ENCODE results near the gene TSPAN3.

Gene TSPAN3

GRCh38 chr15:77084436-77084835 lies 13.5 kb upstream of the TSPAN3 start:
- DNase-seq (ENCODE audit: low read depth in 2 of 2, low spot score in 1 of 2), result no peak

GRCh38 chr15:77083381-77084160 lies 12.7 kb upstream of the TSPAN3 start:
- no peak for DNase-seq (ENCODE audit: low read depth in 2 of 2, low spot score in 1 of 2)

DNA sequence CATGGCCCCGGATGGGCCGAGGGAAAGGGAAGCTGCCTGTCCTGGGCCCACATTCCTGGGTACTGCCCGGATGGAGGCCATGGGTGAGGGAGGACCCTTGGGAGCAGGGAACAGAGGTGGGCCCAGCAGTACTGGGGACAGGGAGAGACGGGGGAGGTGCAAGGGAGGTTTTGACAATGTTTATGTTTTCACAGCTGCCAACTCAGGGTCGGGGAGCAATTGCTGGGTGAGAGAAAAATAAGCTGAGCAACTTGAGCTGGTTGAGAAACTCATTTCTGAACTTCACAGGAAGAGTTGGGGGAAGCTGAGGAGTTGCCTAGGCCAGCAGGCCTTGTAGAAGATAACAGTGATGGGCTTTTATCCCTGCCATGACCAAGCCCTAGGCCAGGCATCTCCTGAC lies 11.1 kb upstream of the TSPAN3 start:
- DNase-seq (ENCODE audit: low read depth in 2 of 2, low spot score in 1 of 2), result no peak

- no peak for DNase-seq (ENCODE audit: low read depth in 2 of 2, low spot score in 1 of 2)
Measured at GRCh38 chr15:77076323-77076915, 5.5 kb upstream of the TSPAN3 start.

- no peak for DNase-seq (ENCODE audit: low read depth in 2 of 2, low spot score in 1 of 2)
Measured at GRCh38 chr15:77075528-77075927, 4.6 kb upstream of the TSPAN3 start.

GRCh38 chr15:77074350-77074749 lies 3.4 kb upstream of the TSPAN3 start:
- no peak for DNase-seq (ENCODE audit: low read depth in 2 of 2, low spot score in 1 of 2)

DNA sequence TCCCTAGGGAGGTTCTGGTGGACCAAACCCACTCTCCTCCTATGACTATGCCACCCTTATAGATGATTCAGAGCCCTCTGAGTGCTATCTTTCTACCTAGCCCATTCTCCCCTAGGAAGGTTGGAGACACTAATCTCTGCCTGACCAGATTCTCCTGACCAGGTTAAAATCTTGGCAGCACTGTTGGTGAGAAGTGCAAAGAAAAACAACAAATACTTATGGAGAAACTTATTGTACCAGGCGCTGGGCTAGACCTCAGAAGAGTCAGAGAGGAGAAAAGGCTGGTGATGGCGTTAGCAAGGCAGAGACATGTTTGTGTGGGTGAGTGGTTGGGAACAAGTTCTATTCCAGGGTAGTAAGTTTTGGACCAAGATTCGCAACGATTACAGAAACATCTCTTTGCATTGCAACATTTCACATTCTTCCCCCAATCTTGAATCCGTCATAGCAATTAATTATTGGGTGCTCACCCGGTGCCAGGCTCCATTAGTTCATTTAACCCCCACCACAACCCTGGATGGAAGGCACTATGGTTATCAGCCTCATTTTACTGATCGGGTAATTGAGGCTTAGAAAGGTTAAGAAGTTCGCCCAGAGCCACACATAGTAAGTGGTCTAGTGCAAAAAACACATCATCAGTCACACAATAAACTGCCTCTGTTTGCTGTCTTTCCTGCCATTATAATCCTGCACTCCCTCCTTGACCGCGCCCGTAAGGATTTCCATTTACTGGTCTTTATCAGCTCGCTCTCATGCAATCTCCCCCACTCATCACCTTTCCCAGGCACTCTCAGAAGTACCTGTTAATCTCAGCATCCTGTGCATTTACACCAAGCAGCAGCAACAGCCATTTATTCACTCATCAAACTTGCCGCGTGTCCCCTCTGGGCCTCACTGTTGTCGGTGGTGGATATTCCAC lies 655 bp upstream of the TSPAN3 start:
- DNase-seq (ENCODE audit: low read depth in 2 of 2, low spot score in 1 of 2), result no peak

DNA sequence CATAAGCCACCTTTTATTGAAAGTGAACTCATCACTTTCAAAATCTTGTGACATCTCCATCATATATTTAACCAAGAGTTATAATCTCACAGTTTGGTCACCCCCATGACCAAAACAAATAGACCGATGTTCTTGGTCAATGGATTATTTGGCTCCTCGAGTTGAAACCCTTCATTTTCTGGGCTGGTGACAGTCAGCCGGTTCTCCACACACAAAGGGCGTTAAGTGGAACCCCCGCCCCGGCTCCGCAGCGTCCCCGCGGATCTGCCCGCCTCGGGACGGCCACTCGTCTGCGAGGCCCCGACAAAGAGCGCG lies 772 bp downstream of the TSPAN3 start:
- no peak for DNase-seq (ENCODE audit: low read depth in 2 of 2, low spot score in 1 of 2)

DNA sequence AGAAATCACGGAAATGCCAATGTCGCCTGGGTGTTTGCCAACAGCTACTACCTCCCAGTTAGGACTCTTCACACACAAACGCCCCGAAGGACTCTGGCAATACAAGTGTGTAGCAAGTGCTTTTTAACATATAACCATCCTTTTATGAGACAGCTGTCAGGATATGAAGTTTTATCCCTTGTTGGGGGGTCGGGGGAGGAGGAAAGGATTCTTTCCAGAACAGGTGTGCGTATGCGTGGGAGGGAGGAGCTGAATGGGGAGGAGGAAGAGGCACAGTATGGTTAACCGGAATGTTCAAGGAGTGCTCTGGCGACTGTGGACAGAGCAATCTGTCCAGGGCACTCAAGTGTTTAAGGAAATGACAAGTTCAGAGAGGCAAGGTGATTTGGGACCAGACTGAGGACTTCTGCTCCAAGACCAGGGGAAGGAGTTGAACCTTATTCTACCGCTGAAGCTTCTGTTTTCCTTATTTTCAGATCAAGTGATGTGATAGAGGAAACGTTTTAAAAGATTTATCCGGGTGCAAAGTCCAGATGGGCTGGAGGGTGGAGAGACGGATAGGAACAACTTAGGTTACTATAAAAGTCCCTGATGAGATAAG lies 1.3 kb downstream of the TSPAN3 start:
- DNase-seq (ENCODE audit: low read depth in 2 of 2, low spot score in 1 of 2), result no peak

- no peak for DNase-seq (ENCODE audit: low read depth in 2 of 2, low spot score in 1 of 2)
Measured at GRCh38 chr15:77068633-77069032, 2.3 kb downstream of the TSPAN3 start.

GRCh38 chr15:77067691-77068367 lies 3.1 kb downstream of the TSPAN3 start:
- no peak for DNase-seq (ENCODE audit: low read depth in 2 of 2, low spot score in 1 of 2)

- no peak for DNase-seq (ENCODE audit: low read depth in 2 of 2, low spot score in 1 of 2)
Measured at GRCh38 chr15:77066971-77067690, 3.8 kb downstream of the TSPAN3 start.

DNA sequence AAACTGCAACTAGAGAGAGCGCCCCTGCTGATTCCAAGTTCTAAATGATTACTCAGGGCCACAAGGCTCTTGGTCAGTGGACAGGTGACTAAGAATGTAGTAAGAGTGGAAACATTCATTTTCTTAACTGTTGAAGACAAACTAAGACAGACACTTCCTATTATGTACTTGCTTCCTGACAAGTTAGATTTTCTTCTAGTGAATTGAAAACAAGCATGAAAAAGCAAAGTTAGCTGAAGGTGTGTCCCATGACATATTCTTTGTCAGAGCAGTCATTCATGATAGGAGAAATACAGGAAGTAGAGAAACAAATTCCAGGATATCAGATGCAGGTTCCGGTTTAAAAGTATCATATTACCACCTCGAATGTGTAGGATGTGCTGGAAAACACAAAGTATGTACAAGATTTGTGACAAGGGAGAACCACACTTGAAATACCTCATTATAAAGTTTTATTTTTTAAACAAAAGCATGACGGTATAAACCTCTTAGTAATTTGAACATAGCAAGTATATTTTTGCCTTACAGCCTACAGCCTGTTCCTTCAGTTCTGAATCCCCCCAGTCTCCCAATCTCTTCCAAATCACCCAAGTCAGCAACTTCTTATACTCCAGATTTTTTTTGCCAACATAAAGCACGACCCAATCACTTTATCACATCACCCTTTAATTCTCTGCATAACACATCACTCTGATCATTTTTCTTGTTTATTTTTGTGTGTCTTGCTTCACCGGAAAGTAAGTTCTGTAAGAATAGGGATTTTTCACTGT lies 6.2 kb downstream of the TSPAN3 start:
- no peak for DNase-seq (ENCODE audit: low read depth in 2 of 2, low spot score in 1 of 2)

GRCh38 chr15:77064063-77064462 lies 6.8 kb downstream of the TSPAN3 start:
- no peak for DNase-seq (ENCODE audit: low read depth in 2 of 2, low spot score in 1 of 2)

DNA sequence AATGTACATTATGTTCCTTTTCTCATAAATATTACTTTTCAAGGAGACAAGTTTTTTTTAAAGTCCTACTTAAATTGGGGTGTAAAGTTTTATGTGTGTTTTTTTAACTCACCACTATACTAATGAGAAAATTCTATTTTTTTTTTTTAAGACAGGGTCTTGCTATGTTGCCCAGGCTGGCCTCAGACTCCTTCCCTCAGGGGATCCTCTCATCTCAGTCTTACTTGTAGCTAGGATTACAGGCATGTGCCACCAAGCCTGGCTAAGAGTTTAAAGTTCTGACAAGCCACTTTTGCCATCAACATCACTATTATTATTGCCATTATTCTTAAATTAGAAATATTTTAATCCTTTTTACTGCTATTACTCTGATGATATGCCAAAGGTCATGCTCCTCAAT lies 7.7 kb downstream of the TSPAN3 start:
- DNase-seq (ENCODE audit: low read depth in 2 of 2, low spot score in 1 of 2), result no peak

GRCh38 chr15:77060546-77060945 lies 10.4 kb downstream of the TSPAN3 start:
- DNase-seq (ENCODE audit: low read depth in 2 of 2, low spot score in 1 of 2), result no peak

DNA sequence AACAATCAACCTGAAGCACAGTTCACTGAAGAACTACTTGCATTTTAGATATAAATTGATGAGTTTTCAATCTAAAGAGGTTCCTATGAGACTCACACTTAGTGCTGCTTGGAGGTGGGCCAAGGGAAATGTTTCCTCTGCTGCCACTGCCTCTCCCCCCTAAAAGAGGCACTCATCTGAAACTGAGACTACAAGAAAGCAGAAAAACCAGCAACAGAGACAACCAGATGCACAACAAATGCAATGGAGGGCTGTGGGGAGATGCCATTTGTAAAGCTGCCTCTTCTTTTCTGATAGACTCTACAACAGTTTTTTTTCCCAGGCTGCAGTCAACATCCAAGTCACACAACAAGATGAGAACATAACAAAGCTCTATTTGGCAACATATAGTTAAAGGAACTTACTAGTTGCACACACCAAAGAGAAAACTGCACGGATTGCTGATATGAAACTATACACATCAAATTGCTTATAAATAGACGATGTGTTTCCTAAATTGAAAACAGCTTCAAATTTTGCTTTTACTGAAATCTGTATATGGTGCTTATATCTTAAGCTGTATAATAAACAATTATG lies 11.0 kb downstream of the TSPAN3 start:
- no peak for DNase-seq (ENCODE audit: low read depth in 2 of 2, low spot score in 1 of 2)

DNA sequence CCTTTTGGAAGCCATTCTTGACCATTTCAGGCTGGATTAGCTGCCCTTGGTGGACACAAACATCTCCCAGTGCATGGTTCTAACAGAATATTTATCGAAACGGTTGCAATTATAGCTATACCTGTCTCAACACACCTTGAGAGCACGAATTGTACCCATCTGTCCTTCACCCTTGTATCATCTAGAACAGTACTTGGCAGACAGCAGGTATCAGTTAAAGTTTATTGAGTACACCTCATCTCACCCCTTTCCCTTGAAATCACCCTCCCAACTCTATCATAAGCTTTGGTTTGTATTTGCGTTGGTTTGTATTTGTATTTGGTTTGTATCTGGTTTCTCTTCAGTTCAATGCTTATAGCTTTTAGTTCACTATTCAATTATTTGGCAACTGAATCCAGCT lies 12.4 kb downstream of the TSPAN3 start:
- no peak for DNase-seq (ENCODE audit: low read depth in 2 of 2, low spot score in 1 of 2)

DNA sequence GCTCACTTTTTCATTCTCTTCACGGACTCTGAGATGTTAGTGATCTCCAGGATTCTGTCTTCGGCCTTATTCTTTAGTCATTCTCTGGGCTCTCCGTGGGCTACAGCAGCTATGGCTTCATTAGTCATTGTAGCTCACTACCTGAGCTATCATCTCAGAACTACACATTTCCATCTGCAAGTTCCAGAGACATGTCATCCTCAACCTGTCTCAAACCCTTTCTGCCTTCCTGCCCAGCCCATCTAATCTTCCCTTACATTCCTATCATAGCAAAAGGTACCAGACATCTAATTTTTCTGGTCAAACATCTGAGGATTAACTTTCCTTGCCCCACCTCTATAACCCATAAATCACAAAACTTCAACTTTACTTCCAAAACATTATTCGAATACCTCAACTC lies 13.2 kb downstream of the TSPAN3 start:
- DNase-seq (ENCODE audit: low read depth in 2 of 2, low spot score in 1 of 2), result no peak
